Prostate gland (tissue), 2 donors: ENCODE data around the gene KLHL29. TPM values are rescaled to one million over a fixed set of nuclear protein-coding genes. Genes with fewer than 3 reads are reported as not detected.

ENCODE experiments used
- DNase-seq: peaks from one replicate; pipeline ENCODE4 v3.0.0-alpha.2; 2019; ENCODE audit warnings: low spot score
- H3K27ac ChIP-seq, 2 donors: fragments of 200-600 bp; sonication (generic); 2 replicates each; pipeline ENCODE4 v1.5.1; 2017 to 2019
- H3K27me3 ChIP-seq: fragments of 200-600 bp; sonication (generic); replicated peaks from 2 replicates; pipeline ENCODE4 v1.5.1; 2019; ENCODE audit not compliant: insufficient read depth
- H3K36me3 ChIP-seq, 2 donors: fragments of 200-600 bp; sonication (generic); 1 replicate in 1 of 2; 2 replicates in 1 of 2; pipeline versions ENCODE4 v1.5.1 to v1.8.1; 2017 to 2019
- H3K4me1 ChIP-seq: fragments of 200-600 bp; sonication (generic); replicated peaks from 2 replicates; pipeline ENCODE4 v1.5.1; 2019
- H3K4me3 ChIP-seq, 2 donors: fragments of 200-600 bp; sonication (generic); 2 replicates each; pipeline ENCODE4 v1.5.1; 2017 to 2019
- H3K9me3 ChIP-seq: fragments of 200-600 bp; sonication (generic); 2 replicates; pipeline ENCODE4 v1.5.1; 2017
- CTCF ChIP-seq, 4 experiments: fragments of 200-600 bp in 2 of 4; fragments of 450-650 bp in 2 of 4; sonication (generic) in 2 of 4; IDR thresholded peaks; 1 replicate in 3 of 4; 2 replicates in 1 of 4; pipeline ENCODE4 v1.5.1; 2016 to 2019; ENCODE audit warnings: antibody characterized with exemption in 4 of 4, mild to moderate bottlenecking in 2 of 4, moderate library complexity in 2 of 4
- POLR2A ChIP-seq: fragments of 450-650 bp; IDR thresholded peaks from one replicate; pipeline ENCODE4 v1.6.1; 2016; ENCODE audit warnings: antibody characterized with exemption, mild to moderate bottlenecking
- POLR2AphosphoS5 ChIP-seq: sonication (generic); formaldehyde crosslinking; IDR thresholded peaks from one replicate; pipeline ENCODE4 v1.6.1; 2017; ENCODE audit warnings: antibody characterized with exemption
- WGBS: methylation state at CpG from one replicate; pipeline ENCODE4 v1.1.5; 2018; 5-methylcytosine and 5-hydroxymethylcytosine counted together
- intact Hi-C: fragments of 100-400 bp; cut with DNase I; formaldehyde crosslinking; loops from one replicate; pipeline ENCODE4 v1.14.2; 2022
- total RNA-seq, 2 donors: library from RNA; depleted of rRNA; stranded (reverse); fragments of >200 nt; gene quantifications; one replicate each; pipeline ENCODE4 v1.1.0, GENCODE V29; 2016

Gene KLHL29
- total RNA-seq, 2 donors from 2014 or later: 23.3 to 24.8 TPM

DNA sequence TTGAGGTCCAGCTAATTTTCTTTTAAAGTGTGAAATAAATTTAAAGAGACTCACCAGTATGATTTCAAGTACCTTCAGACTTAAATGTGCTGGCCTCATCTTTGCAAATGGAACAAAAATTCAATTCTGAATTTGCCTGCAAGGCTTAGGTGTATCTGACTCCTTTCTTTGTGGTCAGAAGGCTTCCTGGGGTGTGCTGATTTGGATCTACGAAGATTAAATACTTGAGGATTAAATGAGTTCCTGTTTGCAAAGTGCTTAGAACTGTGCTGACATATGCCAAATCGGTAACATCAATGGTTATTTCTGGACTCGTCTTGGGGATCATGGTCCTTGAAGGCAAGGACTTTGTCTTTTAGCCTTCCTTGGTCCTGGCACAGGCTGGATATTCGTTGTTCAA lies 9.7 kb downstream of the KLHL29 start:
- TF ChIP-seq POLR2AphosphoS5: no peak
- TF ChIP-seq POLR2A: no peak
- TF ChIP-seq CTCF (IDR thresholded peaks at IDR 0.05): no peak
- Histone ChIP-seq H3K4me1 (no peaks in the 10 kb centered on the region), H3K4me3 (no peak overlapping the region), H3K27me3 (no peaks in the 10 kb centered on the region), H3K36me3 (no peaks in the 10 kb centered on the region), H3K9me3 (no peaks in the 10 kb centered on the region), H3K27ac (no peak overlapping the region)
- DNase-seq: no peak
- intact Hi-C loops: no loop called here
- 73% methylated on average over 4 of the region's 4 CpGs for WGBS

GRCh38 chr2:23397478-23397877 lies 12.5 kb downstream of the KLHL29 start:
- TF ChIP-seq POLR2A (no peak), CTCF (IDR thresholded peaks at IDR 0.05) (no peak), POLR2AphosphoS5 (no peak)
- DNase-seq: no peak
- H3K27ac ChIP-seq: no peak overlapping the region
- H3K9me3 ChIP-seq: no peaks in the 10 kb centered on the region
- 64% methylated on average over 4 of the region's 4 CpGs for WGBS
- intact Hi-C loops: no loop called here
- no peak overlapping the region for H3K4me3 ChIP-seq
- H3K27me3 ChIP-seq: no peaks in the 10 kb centered on the region
- no peaks in the 10 kb centered on the region for H3K4me1 ChIP-seq
- no peaks in the 10 kb centered on the region for H3K36me3 ChIP-seq

- Histone ChIP-seq H3K4me1 (peaks cover 2% of the 10 kb centered on the region), H3K9me3 (no peaks in the 10 kb centered on the region), H3K27me3 (no peaks in the 10 kb centered on the region), H3K4me3 (no peak overlapping the region), H3K27ac (no peak overlapping the region), H3K36me3 (no peaks in the 10 kb centered on the region)
- no peak for TF ChIP-seq CTCF (IDR thresholded peaks at IDR 0.05)
- TF ChIP-seq POLR2A: no peak
- TF ChIP-seq POLR2AphosphoS5: no peak
- 92% methylated on average over 10 of the region's 10 CpGs for WGBS
- no peak for DNase-seq
- intact Hi-C loops: no loop called here
Measured at GRCh38 chr2:23399674-23400261, 14.8 kb downstream of the KLHL29 start.

GRCh38 chr2:23400703-23401102 lies 15.7 kb downstream of the KLHL29 start:
- WGBS: 97% methylated on average over 4 of the region's 4 CpGs
- Histone ChIP-seq H3K27ac (no peak overlapping the region), H3K9me3 (no peaks in the 10 kb centered on the region), H3K4me3 (no peak overlapping the region), H3K27me3 (no peaks in the 10 kb centered on the region), H3K36me3 (no peaks in the 10 kb centered on the region), H3K4me1 (peaks cover 2% of the 10 kb centered on the region)
- TF ChIP-seq POLR2AphosphoS5 (no peak), POLR2A (no peak), CTCF (IDR thresholded peaks at IDR 0.05) (no peak)
- no peak for DNase-seq
- intact Hi-C loops: no loop called here

GRCh38 chr2:23401427-23402204 lies 16.6 kb downstream of the KLHL29 start:
- no peak for TF ChIP-seq POLR2AphosphoS5
- no peak for TF ChIP-seq CTCF (IDR thresholded peaks at IDR 0.05)
- TF ChIP-seq POLR2A: no peak

More at GRCh38 chr2:23401427-23402204, 16.6 kb downstream of the KLHL29 start:
- no peaks in the 10 kb centered on the region for H3K36me3 ChIP-seq
- H3K27ac ChIP-seq: no peak overlapping the region
- intact Hi-C loops: no loop called here
- peaks cover 2% of the 10 kb centered on the region for H3K4me1 ChIP-seq
- H3K27me3 ChIP-seq: no peaks in the 10 kb centered on the region
- H3K4me3 ChIP-seq: no peak overlapping the region
- no peaks in the 10 kb centered on the region for H3K9me3 ChIP-seq
- DNase-seq: no peak
- WGBS: 72% methylated on average over 14 of the region's 14 CpGs
